ENCODE results near the gene EML6. TPM values are rescaled to one million over a fixed set of nuclear protein-coding genes. Genes with fewer than 3 reads are reported as not detected.
A peak's percentile ranks its signal among the peaks of the same experiment; 100 is the strongest.

The EML6 gene
- total RNA-seq, 1 experiment from 2014 or later: 0.77 TPM

DNA sequence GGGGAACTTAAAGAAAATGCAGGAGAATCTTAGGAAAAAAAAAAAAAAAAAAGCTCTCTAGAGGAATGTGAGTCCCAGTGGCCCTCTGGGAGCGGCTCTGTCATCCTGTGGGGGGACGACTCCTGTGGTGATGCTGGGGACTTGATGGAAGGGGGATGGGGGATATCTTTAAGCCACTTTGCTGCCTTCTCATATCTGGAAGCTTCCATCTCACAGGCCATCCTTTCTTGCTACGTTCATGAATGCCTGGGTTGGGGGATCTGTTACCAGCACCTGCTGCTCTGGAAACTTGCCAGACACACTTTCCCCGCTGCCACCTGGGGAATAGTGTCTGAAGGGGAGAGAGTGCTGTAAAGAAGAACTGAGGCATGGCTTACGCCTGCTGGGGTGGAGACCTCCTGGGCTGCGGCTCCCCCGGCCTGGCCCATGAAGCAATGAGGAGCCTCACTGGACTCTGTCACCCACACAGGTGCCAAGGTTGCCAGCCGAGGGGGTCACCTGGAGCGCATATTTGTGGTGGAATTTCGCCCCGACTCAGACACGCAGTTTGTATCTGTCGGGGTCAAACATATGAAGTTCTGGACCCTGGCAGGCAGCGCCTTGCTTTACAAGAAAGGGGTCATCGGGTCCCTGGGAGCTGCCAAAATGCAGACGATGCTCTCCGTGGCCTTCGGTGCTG is 234.0 kb downstream of the EML6 start:
- intact Hi-C loops (cut with micrococcal nuclease): no loop called here
- no TSS peak for BruUV-seq (replicated peaks)

GRCh38 chr2:54958717-54959371 is 235.4 kb downstream of the EML6 start:
- no peak overlapping the region for H3K4me3 Mint-ChIP-seq (ENCODE audit: unreplicated experiment)
- ChIA-PET CTCF (no interaction called here), POLR2A (interaction anchor here (1.9 kb wide), 1 partner anchor 13 kb away, joined by 6 read pairs; no protein-coding TSS in a partner anchor)
- peaks cover 7% of the 10 kb centered on the region for H3K36me3 Mint-ChIP-seq (ENCODE audit: insufficient read depth, unreplicated experiment)
- no peak for TF ChIP-seq CTCF (IDR thresholded peaks at IDR 0.05; ENCODE audit: unreplicated experiment)
- H3K4me1 Mint-ChIP-seq (ENCODE audit: insufficient read depth, unreplicated experiment): peaks cover 9% of the 10 kb centered on the region
- no TSS peak for BruUV-seq (replicated peaks)
- intact Hi-C loops (cut with micrococcal nuclease): no loop called here
- H3K27ac Mint-ChIP-seq (ENCODE audit: low read depth, unreplicated experiment): no peak overlapping the region
- H3K9me3 Mint-ChIP-seq (ENCODE audit: unreplicated experiment): no peaks in the 10 kb centered on the region
- no peaks in the 10 kb centered on the region for H3K27me3 Mint-ChIP-seq (ENCODE audit: insufficient read depth, unreplicated experiment)
- no peak for DNase-seq (ENCODE audit: unreplicated experiment)

More for the DNA sequence above, 234.0 kb downstream of the EML6 start:
- H3K27me3 Mint-ChIP-seq (ENCODE audit: insufficient read depth, unreplicated experiment): no peaks in the 10 kb centered on the region
- no peak overlapping the region for H3K4me3 Mint-ChIP-seq (ENCODE audit: unreplicated experiment)
- H3K36me3 Mint-ChIP-seq (ENCODE audit: insufficient read depth, unreplicated experiment): no peaks in the 10 kb centered on the region
- ChIA-PET POLR2A (interaction anchor here (1.9 to 2.2 kb wide), 2 partner anchors 11 to 12 kb away, joined by 6 to 9 read pairs; no protein-coding TSS in a partner anchor), CTCF (interaction anchor here (0.6 to 1.5 kb wide), 2 partner anchors 12 to 216 kb away, joined by 3 read pairs; no protein-coding TSS in a partner anchor)
- no peaks in the 10 kb centered on the region for H3K4me1 Mint-ChIP-seq (ENCODE audit: insufficient read depth, unreplicated experiment)
- no peak for DNase-seq (ENCODE audit: unreplicated experiment)
- TF ChIP-seq CTCF (IDR thresholded peaks at IDR 0.05; ENCODE audit: unreplicated experiment): no peak
- H3K9me3 Mint-ChIP-seq (ENCODE audit: unreplicated experiment): no peaks in the 10 kb centered on the region
- no peak overlapping the region for H3K27ac Mint-ChIP-seq (ENCODE audit: low read depth, unreplicated experiment)

GRCh38 chr2:54960164-54960563 is 236.7 kb downstream of the EML6 start:
- Mint-ChIP-seq H3K4me3 (ENCODE audit: unreplicated experiment) (no peak overlapping the region), H3K9me3 (ENCODE audit: unreplicated experiment) (no peaks in the 10 kb centered on the region), H3K36me3 (ENCODE audit: insufficient read depth, unreplicated experiment) (peaks cover 11% of the 10 kb centered on the region), H3K4me1 (ENCODE audit: insufficient read depth, unreplicated experiment) (peaks cover 15% of the 10 kb centered on the region), H3K27me3 (ENCODE audit: insufficient read depth, unreplicated experiment) (no peaks in the 10 kb centered on the region), H3K27ac (ENCODE audit: low read depth, unreplicated experiment) (no peak overlapping the region)
- ChIA-PET POLR2A (interaction anchor here (0.6 to 1.7 kb wide), 4 partner anchors 10 to 291 kb away, joined by 3 to 7 read pairs (median 4); no protein-coding TSS in a partner anchor), CTCF (interaction anchor here (0.6 to 1.9 kb wide), 3 partner anchors 25 to 124 kb away, joined by 3 to 11 read pairs (median 3); no protein-coding TSS in a partner anchor)
- intact Hi-C loops (cut with micrococcal nuclease): no loop called here
- DNase-seq (ENCODE audit: unreplicated experiment): no peak
- TF ChIP-seq CTCF (IDR thresholded peaks at IDR 0.05; ENCODE audit: unreplicated experiment): no peak
- no TSS peak for BruUV-seq (replicated peaks)

GRCh38 chr2:54962511-54962910 is 239.0 kb downstream of the EML6 start:
- H3K36me3 Mint-ChIP-seq (ENCODE audit: insufficient read depth, unreplicated experiment): peaks cover 30% of the 10 kb centered on the region
- no TSS peak for BruUV-seq (replicated peaks)
- peak overlapping the region; percentile 73 for H3K27ac Mint-ChIP-seq (ENCODE audit: low read depth, unreplicated experiment)
- no peaks in the 10 kb centered on the region for H3K27me3 Mint-ChIP-seq (ENCODE audit: insufficient read depth, unreplicated experiment)
- POLR2A ChIA-PET: interaction anchor here (0.8 to 2.1 kb wide), 6 partner anchors 9 to 69 kb away, joined by 3 to 8 read pairs (median 4); no protein-coding TSS in a partner anchor
- DNase-seq (ENCODE audit: unreplicated experiment): no peak
- CTCF ChIA-PET: interaction anchor here (0.7 to 1.6 kb wide), 4 partner anchors 9 to 51 kb away, joined by 3 to 10 read pairs (median 6); no protein-coding TSS in a partner anchor
- intact Hi-C loops (cut with micrococcal nuclease): no loop called here
- H3K9me3 Mint-ChIP-seq (ENCODE audit: unreplicated experiment): no peaks in the 10 kb centered on the region
- no peak for TF ChIP-seq CTCF (IDR thresholded peaks at IDR 0.05; ENCODE audit: unreplicated experiment)
- H3K4me3 Mint-ChIP-seq (ENCODE audit: unreplicated experiment): no peak overlapping the region
- H3K4me1 Mint-ChIP-seq (ENCODE audit: insufficient read depth, unreplicated experiment): peaks cover 36% of the 10 kb centered on the region

All from MCF 10A (cell line).